ENCODE measurements around the gene TRMT1L. TPM values are rescaled to one million over a fixed set of nuclear protein-coding genes. Genes with fewer than 3 reads are reported as not detected.

Gene TRMT1L
- polyA plus RNA-seq, 4 donors: 21.6 to 27.6 (median 26.2) TPM

Other genes with a start within 250 kb of the TRMT1L start
- 1 to 10 TPM; 2.6 to 3.5 (median 3.2) TPM for gene NIBAN1, start 182.4 kb downstream of the TRMT1L start, polyA plus RNA-seq (ENCODE audit: insufficient read length in 4 of 4)
- 10 to 100 TPM; 47.7 to 63.0 (median 56.8) TPM for gene RNF2, start 111.4 kb downstream of the TRMT1L start, polyA plus RNA-seq (ENCODE audit: insufficient read length in 4 of 4)
- gene SWT1, start 214 bp upstream of the TRMT1L start, polyA plus RNA-seq (ENCODE audit: insufficient read length in 4 of 4): 10 to 100 TPM in 1 of 4 donors, 1 to 10 TPM in 3; 7.9 to 10.3 (median 8.9) TPM
- 100 to 1,000 TPM; 286 to 443 (median 299) TPM for gene IVNS1ABP, start 160.3 kb upstream of the TRMT1L start, polyA plus RNA-seq (ENCODE audit: insufficient read length in 4 of 4)

All from left renal cortex interstitium (tissue), 4 donors.